GM21576 (cell line): ENCODE data around the gene SHROOM3.

ENCODE experiments used
- ATAC-seq: cut with Tn5 transposase; IDR thresholded peaks from one replicate; pipeline ENCODE4 v1.9.1; 2021; ENCODE audit warnings: mild to moderate bottlenecking, moderate library complexity; ENCODE audit not compliant: unreplicated experiment

Gene SHROOM3

GRCh38 chr4:76738086-76738931, 303.3 kb downstream of the SHROOM3 start:
- no peak for ATAC-seq

GRCh38 chr4:76740192-76740591, 305.2 kb downstream of the SHROOM3 start:
- ATAC-seq = no peak

- no peak for ATAC-seq
These were observed 306.0 kb downstream of the SHROOM3 start for GRCh38 chr4:76740866-76741662.

DNA sequence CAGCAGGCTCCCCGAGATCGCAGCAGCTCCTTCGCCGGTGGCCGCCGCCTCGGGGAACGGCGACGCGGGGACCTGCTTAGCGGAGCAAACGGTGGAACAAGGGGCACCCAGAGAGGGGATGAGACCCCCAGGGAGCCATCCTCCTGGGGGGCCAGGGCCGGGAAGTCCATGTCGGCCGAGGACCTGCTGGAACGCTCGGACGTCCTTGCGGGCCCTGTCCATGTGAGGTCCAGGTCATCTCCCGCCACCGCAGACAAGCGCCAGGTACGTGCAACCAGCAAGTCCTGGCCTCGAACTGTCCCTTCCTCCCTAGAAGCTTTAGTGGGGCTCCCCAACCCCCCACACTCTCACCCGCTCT, 306.6 kb downstream of the SHROOM3 start:
- no peak for ATAC-seq

- no peak for ATAC-seq
These were observed 309.4 kb downstream of the SHROOM3 start for GRCh38 chr4:76744241-76744921.

DNA sequence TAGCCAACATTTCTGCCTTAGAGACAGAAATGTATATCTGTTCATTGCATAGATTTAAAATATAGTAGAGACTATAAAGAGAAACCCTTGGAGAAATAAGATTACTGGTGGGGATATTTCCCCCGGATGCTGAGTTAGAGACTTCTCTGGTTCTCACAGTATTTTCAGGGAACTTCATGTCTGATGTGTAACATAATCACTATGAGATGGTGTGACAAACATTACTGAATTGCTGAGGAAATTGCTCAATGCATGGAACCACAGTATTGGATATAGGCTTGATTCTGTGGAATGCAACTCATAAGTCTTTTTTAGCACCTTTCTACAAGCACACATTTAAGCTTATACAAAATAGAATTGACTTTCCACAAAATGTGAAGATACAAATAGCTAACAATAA, 310.2 kb downstream of the SHROOM3 start:
- no peak for ATAC-seq

GRCh38 chr4:76747563-76747962, 312.5 kb downstream of the SHROOM3 start:
- ATAC-seq = no peak

- ATAC-seq = no peak
These were observed 313.6 kb downstream of the SHROOM3 start for GRCh38 chr4:76748649-76749048.

DNA sequence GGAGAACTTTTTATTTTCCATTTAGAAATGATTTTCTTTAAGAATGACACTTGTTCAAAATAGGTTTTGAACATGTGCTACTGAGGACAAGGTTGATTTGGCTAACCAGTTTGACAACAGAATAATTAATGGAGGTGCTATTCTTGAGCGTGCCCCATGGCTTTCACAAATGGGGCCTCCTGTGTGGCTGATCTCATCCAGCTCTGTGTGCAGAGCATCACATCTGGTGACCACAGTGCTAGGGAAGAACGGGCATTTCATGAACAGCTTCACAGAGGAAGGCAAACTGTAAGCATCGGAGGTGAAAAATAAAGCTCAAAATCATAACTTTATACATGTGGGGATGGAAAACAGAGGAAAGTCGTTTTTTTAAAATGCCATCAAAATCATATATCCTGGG, 314.3 kb downstream of the SHROOM3 start:
- ATAC-seq = no peak

- no peak for ATAC-seq
These were observed 315.7 kb downstream of the SHROOM3 start for GRCh38 chr4:76750716-76751115.

GRCh38 chr4:76751612-76752343, 316.7 kb downstream of the SHROOM3 start:
- ATAC-seq = no peak

DNA sequence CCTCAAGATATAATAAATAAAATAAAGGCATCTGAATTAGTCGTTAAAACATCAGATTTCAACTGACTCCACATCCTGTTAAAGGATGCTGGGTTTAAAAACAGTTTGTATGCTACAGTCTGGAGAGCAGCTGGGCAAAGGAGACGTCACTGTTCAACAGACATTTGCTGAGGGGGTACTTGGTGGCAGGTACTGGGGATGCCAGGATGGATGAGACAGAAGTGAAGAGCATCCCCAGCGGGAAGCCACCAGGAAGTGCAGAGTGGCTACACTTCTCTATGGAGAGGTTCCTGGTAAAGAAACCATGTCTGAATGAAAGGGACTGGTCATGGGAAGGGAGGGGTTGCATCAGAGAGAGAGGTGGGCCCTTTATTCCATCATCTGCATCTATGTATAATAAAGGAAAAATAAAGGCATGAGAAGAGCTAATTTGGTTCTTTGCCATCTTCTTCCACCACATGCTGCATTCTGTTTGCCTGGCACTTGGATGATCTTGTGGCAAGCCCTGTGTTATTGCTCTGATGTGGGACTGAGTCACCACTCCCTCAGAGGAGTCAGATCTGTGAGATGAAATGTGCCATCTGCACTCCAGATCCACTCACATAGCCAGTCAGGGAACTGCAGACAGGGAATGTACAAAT, 318.0 kb downstream of the SHROOM3 start:
- ATAC-seq = no peak

GRCh38 chr4:76753814-76754213, 318.8 kb downstream of the SHROOM3 start:
- ATAC-seq = no peak

DNA sequence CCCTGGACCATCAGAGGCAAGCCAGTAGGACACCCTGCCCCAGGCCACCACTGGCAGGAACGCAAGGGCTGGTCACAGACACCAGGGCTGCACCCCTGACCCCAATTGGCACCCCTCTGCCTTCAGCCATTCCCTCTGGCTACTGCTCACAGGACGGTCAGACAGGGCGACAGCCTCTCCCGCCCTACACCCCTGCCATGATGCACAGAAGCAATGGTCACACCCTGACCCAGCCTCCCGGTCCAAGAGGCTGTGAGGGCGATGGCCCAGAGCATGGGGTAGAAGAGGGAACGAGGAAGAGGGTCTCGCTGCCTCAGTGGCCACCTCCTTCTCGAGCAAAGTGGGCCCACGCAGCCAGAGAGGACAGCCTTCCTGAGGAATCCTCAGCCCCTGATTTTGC, 319.4 kb downstream of the SHROOM3 start:
- ATAC-seq = no peak

DNA sequence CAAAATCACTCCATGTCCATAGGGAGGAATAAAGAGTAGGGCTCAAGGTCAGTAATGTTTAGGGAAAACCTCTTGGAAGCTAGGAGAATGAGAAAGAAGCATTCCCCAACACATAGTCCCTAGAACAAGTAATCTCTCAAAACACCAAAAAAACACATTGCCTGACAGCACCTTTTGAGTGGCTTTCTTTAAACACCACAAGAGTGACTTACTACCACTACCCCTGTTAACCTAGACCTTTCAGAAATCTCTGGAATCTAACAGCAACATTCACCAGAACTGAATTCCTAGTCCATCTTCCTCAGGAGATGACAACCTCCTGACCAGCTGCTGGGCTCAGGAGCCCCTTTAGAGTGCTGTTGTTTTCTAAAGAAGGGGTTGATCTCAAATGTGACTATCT, 320.7 kb downstream of the SHROOM3 start:
- no peak for ATAC-seq

DNA sequence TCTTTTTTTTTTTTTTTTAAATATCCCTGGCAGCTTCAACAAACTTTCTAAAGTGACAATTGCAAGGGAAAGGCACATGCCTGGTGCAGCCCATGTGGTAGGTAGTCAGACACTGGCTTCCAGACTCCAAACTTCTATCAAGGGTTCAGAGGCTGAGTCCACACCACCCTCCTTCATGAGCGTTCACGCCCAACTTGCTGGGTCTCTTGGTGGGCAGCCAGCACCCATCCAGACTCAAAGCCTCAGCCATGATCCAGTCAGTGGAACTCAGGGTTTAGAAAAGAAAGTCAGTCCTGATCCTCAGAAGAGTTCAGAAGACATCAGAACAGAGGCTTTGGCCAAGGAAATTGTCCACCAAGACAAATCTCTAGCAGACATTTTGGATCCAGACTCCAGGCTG, 321.4 kb downstream of the SHROOM3 start:
- ATAC-seq = no peak

- ATAC-seq = no peak
These were observed 322.4 kb downstream of the SHROOM3 start for GRCh38 chr4:76757418-76757939.

DNA sequence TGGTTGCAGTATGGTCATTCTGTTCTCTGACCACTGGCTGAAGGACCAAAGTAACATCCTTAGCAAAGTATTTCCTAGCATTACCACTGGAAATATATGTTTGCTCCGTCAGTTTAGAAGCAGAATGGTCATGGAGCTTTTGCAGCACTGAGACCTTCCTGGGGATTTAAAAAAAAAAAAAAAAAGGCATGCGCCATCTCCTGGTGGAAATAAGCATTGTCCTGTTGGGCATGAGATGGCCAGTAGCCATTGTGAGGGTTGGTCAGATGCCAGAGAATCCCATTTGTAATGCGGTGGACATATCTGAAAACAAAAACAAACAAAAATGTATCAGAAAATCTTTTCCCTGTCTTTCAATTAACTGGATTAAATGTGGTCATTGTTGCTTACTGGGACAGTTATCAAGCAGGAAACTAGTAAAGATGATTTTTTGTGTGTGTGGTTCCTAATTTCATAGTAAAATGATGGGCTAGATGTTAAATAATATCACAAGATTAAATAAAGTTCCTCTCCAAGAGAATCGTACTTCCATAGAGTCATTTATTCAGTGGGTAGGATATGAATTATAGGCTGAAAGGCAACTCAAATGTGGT, 323.4 kb downstream of the SHROOM3 start:
- ATAC-seq = no peak

DNA sequence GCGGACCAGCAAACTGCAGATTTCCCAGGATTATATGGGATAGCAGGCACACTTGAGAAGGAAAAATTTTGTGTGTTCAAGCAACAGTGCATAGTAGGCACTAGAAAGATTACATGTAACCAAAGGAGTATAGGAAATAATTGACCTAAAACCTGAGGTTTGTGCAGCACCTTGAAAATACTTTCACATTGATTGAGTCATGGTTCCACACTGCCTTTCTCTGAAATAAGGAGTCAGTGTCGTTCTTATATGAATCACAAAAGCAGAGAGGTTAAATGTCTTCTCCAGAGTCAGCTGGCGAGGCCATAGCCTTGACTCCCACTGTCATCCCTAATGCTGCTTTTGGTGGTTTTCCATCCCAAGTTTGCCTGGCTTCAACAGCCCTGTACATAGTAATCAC, 324.0 kb downstream of the SHROOM3 start:
- peak; percentile 41 for ATAC-seq

DNA sequence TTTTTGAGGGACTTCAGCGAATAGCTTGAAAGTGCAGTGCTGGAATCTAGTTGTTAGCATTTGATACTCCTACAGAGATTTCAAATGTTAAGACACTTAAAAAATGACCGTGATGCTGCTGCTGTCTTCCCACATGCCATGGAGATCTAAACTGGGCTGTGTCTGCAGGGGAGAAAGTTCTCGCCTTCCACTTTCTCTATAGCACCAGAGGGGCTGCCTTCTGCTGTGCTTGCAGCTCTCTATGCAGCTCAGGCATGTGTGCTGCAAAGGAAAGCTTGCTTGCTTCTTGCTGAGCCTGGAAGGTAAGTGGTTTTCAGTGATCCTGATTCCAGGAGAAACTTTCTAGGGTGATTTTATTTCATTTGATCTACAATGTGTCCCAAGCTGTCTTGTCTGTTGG, 325.2 kb downstream of the SHROOM3 start:
- ATAC-seq = no peak
